SK-N-SH (cell line): Measurements from ENCODE around the gene MTHFD1L.

ENCODE experiments used
- FOXM1 ChIP-seq: IDR thresholded peaks from 2 replicates; pipeline ENCODE4 v1.4.0; 2012; ENCODE audit warnings: low read depth, mild to moderate bottlenecking
- GATA2 ChIP-seq: sonication (generic); formaldehyde crosslinking; IDR thresholded peaks from 2 replicates; pipeline ENCODE4 v1.5.0; 2020; ENCODE audit warnings: mild to moderate bottlenecking, missing genetic modification reagents
- POLR2AphosphoS5 ChIP-seq: IDR thresholded peaks from 2 replicates; pipeline ENCODE4 v1.6.1; 2012; ENCODE audit warnings: low read depth, low read length
- RAD21 ChIP-seq: IDR thresholded peaks from 2 replicates; pipeline ENCODE4 v1.6.1; 2012; ENCODE audit warnings: mild to moderate bottlenecking, low read length
- RCOR1 ChIP-seq: fragments of 150-350 bp; IDR thresholded peaks from 2 replicates; pipeline ENCODE4 v1.6.1; 2017; ENCODE audit warnings: antibody characterized with exemption, low read length
- RFX5 ChIP-seq: IDR thresholded peaks from 2 replicates; pipeline ENCODE4 v1.6.1; 2012; ENCODE audit warnings: mild to moderate bottlenecking, improper control_type of control experiment, low read length
- USF2 ChIP-seq: fragments of 150-350 bp; IDR thresholded peaks from 2 replicates; pipeline ENCODE4 v1.6.1; 2017; ENCODE audit warnings: antibody characterized with exemption, low read length, low read depth, borderline replicate concordance
- TF ChIP-seq, protein P1 (sequence below): fragments of 200-600 bp; sonication (generic); IDR thresholded peaks from 2 replicates; pipeline ENCODE4 v1.6.1; 2017; ENCODE audit warnings: antibody characterized with exemption, mild to moderate bottlenecking, moderate library complexity

DNA sequence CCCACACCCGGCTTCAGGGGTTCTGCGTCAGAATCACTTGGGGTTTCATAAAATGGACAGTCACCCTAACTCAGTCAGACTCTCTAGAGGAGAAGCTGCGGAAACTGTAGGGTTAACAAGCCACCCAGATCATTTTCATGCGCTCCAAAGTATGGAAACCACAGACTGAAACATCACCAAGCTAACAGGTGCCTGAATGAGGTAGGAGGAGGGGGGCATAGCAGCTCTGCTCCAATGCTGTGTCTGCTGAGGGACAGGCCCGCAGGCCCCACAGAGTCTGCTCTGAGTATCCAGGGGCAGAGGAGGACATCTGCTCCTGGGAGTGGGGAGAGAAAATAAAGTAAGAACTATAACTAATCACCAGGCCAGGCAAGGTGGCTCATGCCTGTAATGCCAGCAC, 277.2 kb downstream of the MTHFD1L start:
- TF ChIP-seq, protein P1, sequence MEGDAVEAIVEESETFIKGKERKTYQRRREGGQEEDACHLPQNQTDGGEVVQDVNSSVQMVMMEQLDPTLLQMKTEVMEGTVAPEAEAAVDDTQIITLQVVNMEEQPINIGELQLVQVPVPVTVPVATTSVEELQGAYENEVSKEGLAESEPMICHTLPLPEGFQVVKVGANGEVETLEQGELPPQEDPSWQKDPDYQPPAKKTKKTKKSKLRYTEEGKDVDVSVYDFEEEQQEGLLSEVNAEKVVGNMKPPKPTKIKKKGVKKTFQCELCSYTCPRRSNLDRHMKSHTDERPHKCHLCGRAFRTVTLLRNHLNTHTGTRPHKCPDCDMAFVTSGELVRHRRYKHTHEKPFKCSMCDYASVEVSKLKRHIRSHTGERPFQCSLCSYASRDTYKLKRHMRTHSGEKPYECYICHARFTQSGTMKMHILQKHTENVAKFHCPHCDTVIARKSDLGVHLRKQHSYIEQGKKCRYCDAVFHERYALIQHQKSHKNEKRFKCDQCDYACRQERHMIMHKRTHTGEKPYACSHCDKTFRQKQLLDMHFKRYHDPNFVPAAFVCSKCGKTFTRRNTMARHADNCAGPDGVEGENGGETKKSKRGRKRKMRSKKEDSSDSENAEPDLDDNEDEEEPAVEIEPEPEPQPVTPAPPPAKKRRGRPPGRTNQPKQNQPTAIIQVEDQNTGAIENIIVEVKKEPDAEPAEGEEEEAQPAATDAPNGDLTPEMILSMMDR = no peak
- TF ChIP-seq RCOR1 (no peak), GATA2 (CRISPR knock-in tag) (no peak), FOXM1 (no peak), RFX5 (no peak), POLR2AphosphoS5 (no peak), USF2 (no peak), RAD21 (no peak)
